Activated CD4-positive, alpha-beta T cell treated with anti-CD3 and anti-CD28 coated beads, Interleukin-2, amount 10 ng/mL, durations not matched to agents 7 days and 5 days (primary cell): ENCODE measurements around the gene PGRMC2. TPM values are rescaled to one million over a fixed set of nuclear protein-coding genes. Genes with fewer than 3 reads are reported as not detected.

Experiments used
- CTCF ChIA-PET: fragments of 350-600 bp; sonication (Branson Sonifier 250); formaldehyde crosslinking; loops from one replicate; lab custom pipeline; 2021; ENCODE audit warnings: antibody characterized with exemption; lab: Charles Lee
- POLR2A ChIA-PET: fragments of 350-600 bp; sonication (Branson Sonifier 250); formaldehyde crosslinking; loops from one replicate; lab custom pipeline; 2021; ENCODE audit warnings: antibody characterized with exemption; lab: Charles Lee
- DNase-seq: peaks from one replicate; pipeline ENCODE4 v3.0.0-alpha.2; 2020
- H3K27ac Mint-ChIP-seq: one replicate; pipeline ENCODE4 v1.8.0; 2021; ENCODE audit warnings: mild to moderate bottlenecking, moderate library complexity, mixed read lengths
- H3K27me3 Mint-ChIP-seq: one replicate; pipeline ENCODE4 v1.8.0; 2021; ENCODE audit warnings: mixed read lengths
- H3K36me3 Mint-ChIP-seq: one replicate; pipeline ENCODE4 v1.8.0; 2021; ENCODE audit warnings: low read depth, mixed read lengths
- H3K4me1 Mint-ChIP-seq: one replicate; pipeline ENCODE4 v1.8.0; 2021; ENCODE audit warnings: mixed read lengths
- H3K4me3 Mint-ChIP-seq: one replicate; pipeline ENCODE4 v1.8.0; 2021; ENCODE audit warnings: mild to moderate bottlenecking, moderate library complexity, mixed read lengths
- H3K9me3 Mint-ChIP-seq: one replicate; pipeline ENCODE4 v1.8.0; 2021; ENCODE audit warnings: mixed read lengths
- total RNA-seq, 2 experiments: library from RNA; stranded (reverse); gene quantifications; one replicate each; pipeline ENCODE4 v1.2.3, GENCODE V29; 2021

Gene PGRMC2
- total RNA-seq, 2 experiments from 2014 or later, result 36.3 to 39.2 TPM

DNA sequence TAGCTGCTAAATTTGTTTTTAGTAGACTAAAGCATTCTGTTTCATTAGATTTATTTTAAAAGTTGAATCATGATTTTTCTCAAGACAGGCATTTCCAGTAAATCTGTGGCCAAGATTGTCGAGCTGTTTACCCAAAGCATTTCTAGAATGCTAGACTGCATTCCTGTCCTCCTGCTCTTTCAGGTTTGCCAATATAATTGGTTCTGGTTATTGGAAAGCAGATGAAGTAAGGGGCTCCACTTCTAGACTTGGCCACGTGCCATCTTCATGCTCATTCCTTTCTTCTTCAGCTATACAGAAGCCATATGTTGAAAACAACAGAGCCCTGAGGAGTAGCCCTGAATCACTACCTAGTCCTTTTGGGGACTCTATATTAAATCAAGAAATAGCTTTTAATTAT lies 62.5 kb downstream of the PGRMC2 start:
- no peak overlapping the region for H3K27ac Mint-ChIP-seq
- ChIA-PET CTCF (interaction anchor here (1.8 kb wide), 1 partner anchor 11 kb away, joined by 4 read pairs; no protein-coding TSS in a partner anchor), POLR2A (no interaction called here)
- no peaks in the 10 kb centered on the region for H3K4me1 Mint-ChIP-seq
- no peaks in the 10 kb centered on the region for H3K9me3 Mint-ChIP-seq
- no peaks in the 10 kb centered on the region for H3K36me3 Mint-ChIP-seq
- no peaks in the 10 kb centered on the region for H3K27me3 Mint-ChIP-seq
- no peak overlapping the region for H3K4me3 Mint-ChIP-seq
- DNase-seq, result no peak

DNA sequence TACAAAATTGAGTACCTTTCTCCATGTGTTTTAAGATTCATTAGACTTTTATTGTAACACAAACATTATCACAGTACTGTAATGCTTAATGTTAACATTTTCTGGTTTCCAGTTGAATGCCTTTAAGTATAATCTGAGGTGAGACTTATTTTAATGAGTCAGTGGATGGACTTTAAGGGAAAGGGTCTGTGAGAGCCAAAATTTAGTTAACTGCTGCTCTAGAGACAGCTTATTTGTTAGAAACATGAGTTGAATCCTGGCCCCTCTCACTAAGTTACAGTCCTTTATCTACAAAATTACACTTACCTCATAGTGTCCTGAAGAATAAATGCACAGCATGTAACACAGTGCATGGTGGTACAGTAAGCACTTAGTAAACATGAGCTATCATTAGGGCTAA lies 66.0 kb downstream of the PGRMC2 start:
- POLR2A ChIA-PET, result no interaction called here
- no peak for DNase-seq
- no peaks in the 10 kb centered on the region for H3K4me1 Mint-ChIP-seq
- no peak overlapping the region for H3K27ac Mint-ChIP-seq
- H3K9me3 Mint-ChIP-seq, result no peaks in the 10 kb centered on the region
- no peak overlapping the region for H3K4me3 Mint-ChIP-seq
- no peaks in the 10 kb centered on the region for H3K36me3 Mint-ChIP-seq
- CTCF ChIA-PET, result no interaction called here
- no peaks in the 10 kb centered on the region for H3K27me3 Mint-ChIP-seq

- Mint-ChIP-seq H3K27me3 (no peaks in the 10 kb centered on the region), H3K4me1 (no peaks in the 10 kb centered on the region), H3K36me3 (no peaks in the 10 kb centered on the region), H3K4me3 (no peak overlapping the region), H3K9me3 (no peaks in the 10 kb centered on the region), H3K27ac (no peak overlapping the region)
- CTCF ChIA-PET, result interaction anchor here (1.0 kb wide), 1 partner anchor 14 kb away, joined by 5 read pairs; no protein-coding TSS in a partner anchor
- POLR2A ChIA-PET, result no interaction called here
- no peak for DNase-seq
Observed at GRCh38 chr4:128220286-128221235, 67.1 kb downstream of the PGRMC2 start.

Other genes starting within 250 kb of the PGRMC2 start
- gene LARP1B, start 226.5 kb downstream of the PGRMC2 start, total RNA-seq, result 10 to 100 TPM; 13.5 to 16.9 TPM